ENCODE data around the gene TCFL5.

The TCFL5 gene

GRCh38 chr20:62861726-62862336 lies at the start of gene TCFL5:
Gene TCFL5, minus strand, starts transcription at chr20:62861822. Its CDS starts 152 bp downstream, at chr20:62861670.
- DNase-seq: peak; percentile 83

DNA sequence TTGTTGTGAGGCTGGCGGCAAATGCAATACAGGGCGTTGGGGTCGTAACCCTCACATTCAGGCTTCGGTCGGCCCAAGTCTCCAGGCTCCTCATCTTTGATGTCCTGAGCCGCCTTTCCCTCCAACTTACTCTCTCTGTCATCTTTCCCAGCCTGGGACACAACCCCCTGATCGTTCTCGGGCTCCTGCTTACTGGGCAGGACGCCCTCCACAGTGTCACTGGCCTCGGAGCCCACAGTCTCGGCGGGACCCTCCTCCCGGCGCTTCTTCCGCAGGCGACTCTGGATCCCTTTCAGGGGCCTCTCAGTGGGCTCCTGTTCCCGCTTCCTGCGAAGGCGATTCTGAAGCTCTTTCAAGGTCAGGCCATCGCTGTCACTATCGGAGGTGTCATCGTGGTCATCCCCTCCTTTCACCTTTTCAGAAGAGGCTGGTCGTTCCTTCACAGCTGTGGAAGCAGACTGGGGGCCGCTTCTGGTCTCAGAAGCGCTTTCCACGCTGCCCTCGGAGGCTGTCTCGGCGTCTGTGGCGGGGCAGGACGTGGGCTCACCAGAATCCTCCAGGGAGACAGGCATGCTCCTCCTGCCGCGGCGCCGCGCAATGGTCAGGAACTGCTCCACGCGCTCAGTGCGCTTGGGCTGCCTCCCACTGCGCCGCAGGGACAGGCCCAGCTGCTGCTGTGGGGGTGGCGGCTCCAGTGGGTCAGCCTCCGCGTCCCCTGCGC lies 49.3 kb upstream of the TCFL5 start:
- no peak for DNase-seq

- DNase-seq: no peak
These were observed 48.7 kb upstream of the TCFL5 start for GRCh38 chr20:62910217-62910766.

GRCh38 chr20:62908971-62909791 lies 47.6 kb upstream of the TCFL5 start:
- no peak for DNase-seq

DNA sequence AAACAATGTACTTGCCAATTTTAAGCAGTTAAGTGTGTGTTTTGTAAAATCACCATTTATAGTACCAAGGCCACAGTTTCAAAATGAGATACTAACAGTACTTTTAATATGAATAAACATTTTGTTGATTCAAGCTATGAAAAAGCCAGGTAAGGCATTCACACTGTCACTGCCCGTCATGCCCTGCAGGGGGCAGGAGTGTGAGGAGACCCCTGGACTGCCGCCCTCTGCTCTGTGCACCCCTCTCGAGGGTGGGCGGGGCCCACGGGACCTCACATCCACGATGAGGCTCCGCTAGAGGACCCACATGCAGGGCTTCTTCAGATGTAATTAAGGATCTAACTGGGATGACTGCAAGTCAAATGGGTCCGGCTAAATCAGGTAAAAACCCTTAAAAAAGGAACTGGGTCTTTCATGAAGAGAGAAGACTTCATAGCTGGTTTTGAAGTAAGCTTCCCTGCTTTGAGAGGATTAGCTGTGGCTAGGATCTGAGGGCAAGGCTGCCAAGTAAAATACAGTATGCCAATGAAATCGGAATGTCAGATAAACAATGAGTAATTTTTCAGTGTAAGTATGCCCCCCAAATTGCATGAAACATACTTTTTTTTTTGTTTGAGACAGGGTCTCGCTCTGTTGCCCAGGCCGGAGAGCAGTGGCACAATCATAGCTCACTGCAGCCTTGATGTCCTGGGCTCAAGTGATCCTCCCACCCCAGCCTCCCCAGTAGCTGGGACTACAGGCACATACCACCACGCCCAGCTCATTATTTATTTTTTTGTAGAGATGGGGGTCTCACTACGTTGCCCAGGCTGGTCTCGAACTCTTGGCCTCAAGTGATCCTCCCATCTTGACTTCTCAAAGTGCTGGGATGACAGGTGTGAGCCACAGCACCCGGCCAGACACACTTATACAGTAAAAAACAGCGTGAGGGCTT lies 46.0 kb upstream of the TCFL5 start:
- no peak for DNase-seq

GRCh38 chr20:62906647-62907375 lies 45.2 kb upstream of the TCFL5 start:
- DNase-seq: no peak

- DNase-seq: no peak
These were observed 44.6 kb upstream of the TCFL5 start for GRCh38 chr20:62906209-62906608.

DNA sequence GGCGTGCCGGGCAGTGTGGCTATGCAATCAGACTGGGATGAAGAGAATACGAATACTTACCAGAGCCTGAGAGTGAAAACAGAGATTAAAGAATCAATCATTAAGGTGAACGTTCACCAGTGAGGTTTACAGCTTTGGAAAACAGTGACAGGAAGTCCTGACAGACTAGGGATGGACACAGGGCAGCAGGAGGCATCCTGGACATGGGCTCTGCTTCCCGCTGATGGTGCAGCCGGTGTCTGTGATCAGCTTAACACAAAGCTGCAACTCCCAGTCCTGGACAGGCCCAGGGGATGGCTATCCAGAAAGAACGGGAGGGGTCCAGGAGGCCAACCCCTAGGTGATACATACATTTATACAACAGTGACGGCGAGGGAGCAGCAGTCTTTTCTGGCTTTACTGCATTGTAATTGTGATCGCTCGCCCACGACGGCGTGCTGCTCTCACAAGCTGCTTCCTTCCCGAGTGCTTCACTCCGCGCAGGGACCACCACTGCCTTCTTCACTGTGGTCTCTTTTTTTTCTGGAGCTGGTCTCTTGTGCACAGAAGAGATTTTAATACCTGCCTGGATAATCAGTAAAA lies 44.0 kb upstream of the TCFL5 start:
- no peak for DNase-seq

DNA sequence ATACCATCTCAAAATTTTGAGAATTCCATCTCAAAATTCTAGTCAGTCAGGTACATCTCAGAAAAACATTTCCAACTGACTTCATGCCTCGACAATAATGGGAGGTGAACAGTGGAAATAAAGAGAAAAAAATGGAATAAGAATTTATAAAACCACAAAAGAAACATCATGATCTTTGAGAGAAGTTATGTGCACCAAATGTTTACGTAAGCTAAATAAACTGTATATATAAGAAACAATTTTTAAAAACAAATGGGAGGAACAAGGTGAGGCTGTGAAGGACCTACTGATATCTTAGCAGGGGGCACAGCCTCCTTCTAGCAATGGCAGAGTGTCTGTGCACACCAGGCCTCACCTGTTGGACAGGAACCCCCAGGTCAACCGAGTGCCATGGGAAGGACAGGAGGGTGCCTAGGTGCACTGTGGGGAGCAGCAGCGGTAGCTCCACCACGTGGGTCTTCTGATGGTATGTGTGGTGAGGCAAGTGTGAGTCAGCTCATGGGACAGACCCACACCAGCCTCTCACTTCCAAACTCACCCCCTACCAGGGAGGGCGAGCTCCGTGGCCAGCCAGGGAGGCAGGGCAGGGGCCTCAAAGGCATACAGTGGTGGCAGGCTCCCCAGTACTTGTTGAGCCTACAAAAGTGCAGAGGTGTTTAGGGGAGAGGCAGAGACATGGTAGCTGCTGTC lies 41.4 kb upstream of the TCFL5 start:
- DNase-seq: no peak

- no peak for DNase-seq
These were observed 40.3 kb upstream of the TCFL5 start for GRCh38 chr20:62901891-62902290.

DNA sequence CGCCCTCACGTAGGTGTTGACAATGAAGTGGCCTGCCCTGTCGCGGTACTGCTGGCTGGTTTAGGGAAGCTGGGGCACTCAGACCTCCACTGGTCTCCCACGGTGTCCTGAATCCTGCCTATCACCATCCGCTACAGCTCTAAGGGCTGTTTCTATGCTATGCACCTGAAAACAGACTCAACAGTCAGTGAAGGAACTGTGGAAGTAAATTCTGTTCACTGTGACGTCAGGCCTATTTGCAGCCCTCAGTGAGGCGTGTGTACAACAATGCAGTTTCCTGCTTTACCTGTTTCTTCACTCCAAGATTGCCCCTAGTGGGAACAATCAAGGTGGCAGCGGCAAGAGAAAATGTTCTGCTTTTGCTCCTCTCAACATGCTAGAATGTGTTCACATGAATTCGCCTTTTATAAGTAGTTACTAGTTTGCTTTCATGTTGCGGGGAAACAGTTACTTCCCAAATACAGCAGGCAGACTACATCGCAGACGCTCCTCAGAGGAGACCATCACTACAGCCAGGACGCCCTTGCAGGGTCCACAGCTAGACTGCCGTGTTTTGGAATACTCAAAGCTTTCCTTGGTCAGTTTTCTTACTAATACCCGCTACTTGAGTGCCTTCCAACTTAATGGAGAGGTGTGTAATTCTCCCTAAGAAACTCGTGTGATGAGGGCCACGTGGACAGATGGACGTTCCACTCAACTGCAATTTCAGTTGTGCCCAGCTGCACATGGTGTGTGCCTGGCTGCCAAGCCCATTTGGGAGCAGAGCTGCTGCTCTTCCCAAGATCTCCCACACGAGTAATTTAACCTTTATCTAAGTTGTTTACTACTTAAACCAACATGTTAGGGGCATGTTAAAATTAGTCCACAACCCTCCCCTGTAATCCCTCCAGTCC lies 39.3 kb upstream of the TCFL5 start:
- no peak for DNase-seq

DNA sequence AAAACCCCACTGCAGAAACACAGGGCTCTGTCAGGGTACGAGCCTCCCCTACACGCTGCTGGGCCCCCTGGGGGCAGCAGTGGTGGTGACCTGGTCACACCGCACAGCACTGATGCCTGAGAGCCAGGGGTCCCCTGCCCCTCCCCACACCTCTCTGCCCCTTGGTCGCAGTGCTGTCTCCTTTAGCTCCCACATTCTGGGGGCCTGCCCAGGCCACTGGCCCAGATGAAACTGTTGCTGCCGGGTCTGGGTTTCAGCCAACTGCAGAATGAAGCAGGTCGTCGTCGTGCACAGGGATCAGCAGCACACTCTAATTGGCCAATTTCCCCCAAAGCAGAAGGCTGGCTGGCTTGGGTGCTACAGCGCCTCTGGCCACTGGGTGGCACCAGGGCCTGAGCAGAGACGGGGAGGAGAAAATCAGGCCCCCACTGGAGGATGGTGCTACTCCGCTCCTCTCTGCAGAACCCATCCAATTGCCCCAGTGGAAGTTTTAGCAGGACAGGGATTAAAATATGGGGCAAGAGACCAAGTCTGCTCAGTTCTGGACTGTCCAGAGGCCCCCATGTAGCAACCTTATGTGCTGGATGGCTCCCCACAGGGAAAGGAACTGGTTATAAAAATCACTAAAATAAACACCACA lies 38.5 kb upstream of the TCFL5 start:
- peak; percentile 88 for DNase-seq

DNA sequence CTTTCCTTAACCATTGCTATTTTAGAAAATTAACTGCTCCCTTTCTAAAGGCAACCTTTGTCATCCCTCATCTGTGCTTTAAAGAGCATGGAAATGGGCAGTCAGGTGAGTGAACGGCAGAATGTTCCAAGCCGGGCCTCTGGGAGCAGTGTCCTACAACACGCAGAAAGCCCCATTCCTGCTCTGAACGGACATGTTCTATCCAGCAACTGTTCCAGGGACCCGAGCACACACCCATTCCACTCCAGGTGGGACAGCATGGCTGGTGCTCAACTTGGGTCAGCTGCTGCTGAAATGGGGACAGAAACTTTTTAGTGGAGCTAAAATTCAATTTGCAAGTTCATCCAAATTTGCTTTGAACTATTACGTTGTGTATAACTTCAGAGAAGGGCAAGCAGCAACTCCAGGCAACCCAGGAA lies 38.0 kb upstream of the TCFL5 start:
- peak; percentile 33 for DNase-seq

DNA sequence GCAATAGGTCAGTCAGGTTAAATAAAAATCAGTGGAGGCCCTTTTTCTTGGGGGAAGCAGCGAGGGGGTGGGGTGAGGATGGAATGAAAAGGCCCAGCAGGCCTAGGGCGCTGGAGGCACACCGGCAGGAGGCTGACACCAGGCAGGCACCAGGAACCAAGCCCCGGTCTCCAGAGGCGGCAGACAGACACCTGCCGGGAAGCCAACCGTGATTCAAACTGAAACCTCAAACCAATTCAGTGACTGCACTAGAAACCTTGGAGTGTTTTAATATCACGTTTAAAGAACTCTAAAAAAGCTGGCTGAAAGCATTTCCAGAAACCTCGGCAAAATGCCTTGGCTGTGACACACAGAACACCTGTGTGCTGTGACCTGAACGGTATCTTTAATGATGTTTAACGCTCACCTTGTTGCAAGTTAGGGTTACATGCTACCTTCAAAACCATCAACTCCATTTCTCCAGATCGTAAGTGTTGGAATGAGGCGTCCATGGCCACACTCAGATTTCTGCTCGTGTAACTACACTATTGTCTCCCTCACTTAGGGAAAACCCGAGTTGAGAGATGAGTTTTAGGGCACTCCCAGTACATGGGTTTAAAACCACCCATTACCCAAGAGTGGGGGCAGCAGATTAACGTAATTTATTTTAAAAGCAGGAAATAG lies 37.5 kb upstream of the TCFL5 start:
- DNase-seq: no peak

DNA sequence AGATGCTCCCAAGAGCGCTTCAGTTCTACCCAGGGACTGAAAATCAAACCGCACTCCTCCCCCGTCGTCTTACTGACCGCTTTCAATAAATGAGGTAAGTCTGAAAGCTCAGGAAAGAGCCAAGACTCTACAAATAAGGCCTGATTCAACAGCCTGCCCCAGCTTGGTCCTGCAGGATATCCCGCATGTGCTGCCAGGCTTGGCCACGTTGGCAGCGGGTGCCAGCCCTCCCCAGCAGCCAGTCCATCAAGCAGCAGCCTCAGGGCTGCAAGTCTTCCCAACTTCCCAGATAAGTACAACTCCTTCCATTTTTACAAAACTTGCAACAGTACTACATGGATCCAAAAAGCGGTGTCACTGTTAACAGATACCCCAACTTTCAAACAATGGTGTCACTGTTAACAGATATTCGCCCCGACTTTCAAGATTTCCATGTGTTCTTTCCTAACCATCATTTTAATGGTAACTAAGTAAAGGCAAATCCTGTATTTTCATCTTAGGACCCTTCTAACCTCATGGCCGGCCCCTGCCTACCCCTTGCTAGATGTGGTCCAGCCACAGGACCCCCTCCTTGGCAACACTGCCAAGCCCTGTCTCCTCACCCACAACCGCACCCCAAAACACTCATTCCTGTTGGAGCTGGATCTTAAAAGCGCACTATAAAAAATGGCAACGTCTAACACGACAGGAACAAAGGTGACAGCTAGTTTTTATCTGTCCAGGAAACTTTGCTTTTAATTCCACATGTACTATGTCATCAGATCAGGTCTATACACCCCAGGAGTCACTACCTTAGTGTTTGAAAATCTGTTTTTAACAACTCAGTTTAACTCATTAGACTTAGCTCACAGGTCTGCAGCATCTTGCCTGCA lies 36.7 kb upstream of the TCFL5 start:
- no peak for DNase-seq

GRCh38 chr20:62897666-62898065 lies 36.0 kb upstream of the TCFL5 start:
- no peak for DNase-seq

DNA sequence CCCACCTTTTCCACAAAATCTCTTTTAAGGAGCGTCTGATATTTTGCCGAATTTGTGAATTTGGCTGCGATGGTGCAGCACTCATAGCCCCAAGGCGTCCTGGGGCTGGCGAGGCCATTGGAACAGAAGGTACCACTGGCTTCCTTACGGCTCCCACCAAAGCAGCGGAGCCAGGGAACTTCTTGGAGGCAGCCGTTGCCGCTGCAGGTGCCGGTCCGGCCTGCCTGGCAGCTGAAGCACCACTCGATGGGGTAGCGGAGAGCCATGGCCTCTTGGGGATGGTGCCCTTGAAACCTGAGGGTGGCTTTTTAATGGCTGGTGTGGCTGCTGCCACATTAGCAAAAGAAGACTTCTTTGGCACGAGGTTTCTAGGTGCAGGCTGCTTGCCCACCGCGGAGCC lies 34.9 kb upstream of the TCFL5 start:
- no peak for DNase-seq

Measured in retina (tissue), 1 donor.